ENCODE results near the gene TMEM232. TPM values are rescaled to one million over a fixed set of nuclear protein-coding genes. Genes with fewer than 3 reads are reported as not detected.

The TMEM232 gene
- total and polyA plus RNA-seq, 2 of the 4 experiments (the other 2 are of a cell fraction), result 0.17 to 0.36 TPM

GRCh38 chr5:110663525-110663924 is 62.9 kb downstream of the TMEM232 start:
- H3K9me3 ChIP-seq (ENCODE audit: control insufficient read depth, insufficient read depth, low read length), result no peaks in the 10 kb centered on the region
- H2AFZ ChIP-seq (replicated peaks; ENCODE audit: low read length, poor library complexity), result no peak overlapping the region
- no peak overlapping the region for H4K5ac ChIP-seq (ENCODE audit: low read depth, low read length)
- no peak overlapping the region for H3K18ac ChIP-seq (ENCODE audit: low read depth, low read length)
- no peak overlapping the region for H2BK20ac ChIP-seq (ENCODE audit: low read depth, low read length)
- H3K56ac ChIP-seq (ENCODE audit: extremely low read depth, insufficient read depth, low read length), result no peak overlapping the region
- no peak overlapping the region for H2BK120ac ChIP-seq (ENCODE audit: low read depth, low read length)
- H3K4me1 ChIP-seq (ENCODE audit: control insufficient read depth, insufficient read depth, low read length), result no peaks in the 10 kb centered on the region
- POLR2A ChIA-PET (ENCODE audit: unreplicated experiment), result no interaction called here
- no CpG with 5 or more reads among the region's 1 CpG for WGBS, 2 experiments (ENCODE audit: extremely low coverage in 2 of 2, insufficient read length in 1 of 2)
- H3K23ac ChIP-seq (ENCODE audit: low read depth, low read length), result no peak overlapping the region
- no peak overlapping the region for H3K9ac ChIP-seq (ENCODE audit: low read depth, low read length)
- H3K4me3 ChIP-seq (ENCODE audit: insufficient read depth, low read depth, low read length), result no peak overlapping the region
- BruUV-seq (replicated peaks), result no TSS peak
- H4K20me1 ChIP-seq (ENCODE audit: insufficient read depth, low read length), result no peaks in the 10 kb centered on the region
- no peak overlapping the region for H2AK9ac ChIP-seq (replicated peaks; ENCODE audit: low read depth, low read length, poor library complexity)
- in situ Hi-C loops (cut with MboI; ENCODE audit: low sequenced_read_pairs) (no loop called here), intact Hi-C loops (cut with micrococcal nuclease) (no loop called here), dilution Hi-C loops (cut with HindIII; ENCODE audit: low sequenced_read_pairs, unreplicated experiment) (no loop called here)
- no peaks in the 10 kb centered on the region for H3K9me1 ChIP-seq (ENCODE audit: insufficient read depth, low read length)
- no peak overlapping the region for H4K91ac ChIP-seq (ENCODE audit: insufficient read depth, low read depth, low read length)
- H2BK5ac ChIP-seq (ENCODE audit: low read depth, low read length, poor library complexity, severe bottlenecking), result no peak overlapping the region
- no peaks in the 10 kb centered on the region for H3K36me3 ChIP-seq (ENCODE audit: control insufficient read depth, insufficient read depth, low read length)
- DNase-seq (no peak), ATAC-seq (ENCODE audit: low read depth) (no peak)
- H3K27me3 ChIP-seq (ENCODE audit: control insufficient read depth, insufficient read depth, low read length), result no peaks in the 10 kb centered on the region
- no peak overlapping the region for H2AK5ac ChIP-seq (ENCODE audit: low read depth, low read length)
- H3K4me2 ChIP-seq (ENCODE audit: low read depth, low read length), result no peak overlapping the region
- H3K14ac ChIP-seq (replicated peaks; ENCODE audit: low read depth, low read length), result no peak overlapping the region
- H4K8ac ChIP-seq (ENCODE audit: low read depth in 2 of 2, low read length in 2 of 2), result no peak overlapping the region
- H3K4ac ChIP-seq (ENCODE audit: low read depth, low read length), result no peak overlapping the region
- CTCF ChIA-PET, result no interaction called here
- TF ChIP-seq FOS (IDR thresholded peaks at IDR 0.05; ENCODE audit: low read depth, low read length) (no peak), RAD21 (IDR thresholded peaks at IDR 0.05; ENCODE audit: low read length) (no peak), NFE2L2 (IDR thresholded peaks at IDR 0.05; ENCODE audit: low read depth, low read length) (no peak), MXI1 (IDR thresholded peaks at IDR 0.05; ENCODE audit: borderline replicate concordance, low read depth, low read length) (no peak), SMC3 (IDR thresholded peaks at IDR 0.05; ENCODE audit: low read depth, low read length) (no peak), POLR2A (IDR thresholded peaks at IDR 0.05; ENCODE audit: low read depth, low read length) (no peak), RCOR1 (IDR thresholded peaks at IDR 0.05; ENCODE audit: insufficient replicate concordance, low read length) (no peak), BHLHE40 (IDR thresholded peaks at IDR 0.05; ENCODE audit: low read depth, low read length) (no peak), CHD1 (IDR thresholded peaks at IDR 0.05; ENCODE audit: low read depth, low read length) (no peak), CEBPB (IDR thresholded peaks at IDR 0.05; ENCODE audit: low read depth, low read length) (no peak)
- TF ChIP-seq, protein P1, sequence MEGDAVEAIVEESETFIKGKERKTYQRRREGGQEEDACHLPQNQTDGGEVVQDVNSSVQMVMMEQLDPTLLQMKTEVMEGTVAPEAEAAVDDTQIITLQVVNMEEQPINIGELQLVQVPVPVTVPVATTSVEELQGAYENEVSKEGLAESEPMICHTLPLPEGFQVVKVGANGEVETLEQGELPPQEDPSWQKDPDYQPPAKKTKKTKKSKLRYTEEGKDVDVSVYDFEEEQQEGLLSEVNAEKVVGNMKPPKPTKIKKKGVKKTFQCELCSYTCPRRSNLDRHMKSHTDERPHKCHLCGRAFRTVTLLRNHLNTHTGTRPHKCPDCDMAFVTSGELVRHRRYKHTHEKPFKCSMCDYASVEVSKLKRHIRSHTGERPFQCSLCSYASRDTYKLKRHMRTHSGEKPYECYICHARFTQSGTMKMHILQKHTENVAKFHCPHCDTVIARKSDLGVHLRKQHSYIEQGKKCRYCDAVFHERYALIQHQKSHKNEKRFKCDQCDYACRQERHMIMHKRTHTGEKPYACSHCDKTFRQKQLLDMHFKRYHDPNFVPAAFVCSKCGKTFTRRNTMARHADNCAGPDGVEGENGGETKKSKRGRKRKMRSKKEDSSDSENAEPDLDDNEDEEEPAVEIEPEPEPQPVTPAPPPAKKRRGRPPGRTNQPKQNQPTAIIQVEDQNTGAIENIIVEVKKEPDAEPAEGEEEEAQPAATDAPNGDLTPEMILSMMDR (conservative IDR thresholded peaks at IDR 0.05; ENCODE audit: low read depth, low read length), result no peak
- TF ChIP-seq, protein P2, sequence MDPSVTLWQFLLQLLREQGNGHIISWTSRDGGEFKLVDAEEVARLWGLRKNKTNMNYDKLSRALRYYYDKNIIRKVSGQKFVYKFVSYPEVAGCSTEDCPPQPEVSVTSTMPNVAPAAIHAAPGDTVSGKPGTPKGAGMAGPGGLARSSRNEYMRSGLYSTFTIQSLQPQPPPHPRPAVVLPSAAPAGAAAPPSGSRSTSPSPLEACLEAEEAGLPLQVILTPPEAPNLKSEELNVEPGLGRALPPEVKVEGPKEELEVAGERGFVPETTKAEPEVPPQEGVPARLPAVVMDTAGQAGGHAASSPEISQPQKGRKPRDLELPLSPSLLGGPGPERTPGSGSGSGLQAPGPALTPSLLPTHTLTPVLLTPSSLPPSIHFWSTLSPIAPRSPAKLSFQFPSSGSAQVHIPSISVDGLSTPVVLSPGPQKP (IDR thresholded peaks at IDR 0.05; ENCODE audit: borderline replicate concordance, low read depth, low read length), result no peak
- H3K27ac ChIP-seq (ENCODE audit: insufficient read depth, low read length), result no peak overlapping the region
- no peak overlapping the region for H2BK15ac ChIP-seq (ENCODE audit: low read depth, low read length)
- no peaks in the 10 kb centered on the region for H3K79me1 ChIP-seq (ENCODE audit: low read depth in 1 of 2, low read length in 2 of 2)
